ENCODE data around the gene GAB1.

DNA sequence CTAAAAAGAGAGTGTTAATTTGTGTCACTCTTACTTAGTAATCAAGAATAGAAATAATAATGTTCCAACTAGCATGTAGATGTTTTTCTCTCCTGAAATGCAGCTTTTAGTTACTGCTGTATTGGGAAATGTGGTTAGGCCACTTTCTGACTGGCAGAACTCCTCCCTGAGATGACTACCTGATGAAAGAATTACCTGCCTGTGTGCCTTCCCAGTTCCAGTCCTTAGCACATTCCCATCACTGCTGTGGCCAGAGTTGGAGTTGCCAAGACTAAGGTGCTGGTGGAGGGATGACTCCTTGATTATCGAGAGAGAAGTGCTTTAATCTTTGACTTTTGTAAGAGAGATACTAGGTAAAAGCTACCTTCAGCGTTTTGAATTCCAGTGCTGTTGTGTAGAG is 9.5 kb downstream of the GAB1 start:
- TF ChIP-seq EZH2phosphoT487 (IDR thresholded peaks at IDR 0.05; ENCODE audit: insufficient read depth, low read depth) (no peak), EZH2 (IDR thresholded peaks at IDR 0.05; ENCODE audit: insufficient read depth, poor library complexity, severe bottlenecking) (no peak)
